HepG2 (cell line): Measurements from ENCODE around the gene MAMLD1. TPM values are rescaled to one million over a fixed set of nuclear protein-coding genes. Genes with fewer than 3 reads are reported as not detected.

Source experiments
- CREB1 ChIP-seq, 2 experiments: fragments of 450-650 bp in 1 of 2; IDR thresholded peaks; 2 replicates each; pipeline ENCODE4 v1.6.1; 2016 to 2017; ENCODE audit warnings: control low read depth in 1 of 2, mild to moderate bottlenecking in 1 of 2, missing compliant biosample characterization in 1 of 2, missing genetic modification characterization in 1 of 2
- DR1 ChIP-seq: sonication (generic); formaldehyde crosslinking; IDR thresholded peaks from 2 replicates; pipeline ENCODE4 v1.8.0; 2021; ENCODE audit warnings: mild to moderate bottlenecking, missing genetic modification reagents, inconsistent platforms
- MTA1 ChIP-seq: sonication (generic); formaldehyde crosslinking; IDR thresholded peaks from 2 replicates; pipeline ENCODE4 v1.4.0; 2020; ENCODE audit warnings: missing genetic modification reagents, mild to moderate bottlenecking, borderline replicate concordance
- NFE2 ChIP-seq: sonication (generic); formaldehyde crosslinking; IDR thresholded peaks from 2 replicates; pipeline ENCODE4 v1.4.0; 2020; ENCODE audit warnings: missing genetic modification reagents
- RARA ChIP-seq: IDR thresholded peaks from 2 replicates; pipeline ENCODE4 v1.6.1; 2016; ENCODE audit warnings: missing genetic modification reagents, missing compliant biosample characterization
- SNRNP70 ChIP-seq: fragments of 200-400 bp; formaldehyde crosslinking; IDR thresholded peaks from 2 replicates; pipeline ENCODE4 v1.6.1; 2017; ENCODE audit warnings: mild to moderate bottlenecking, low read depth, low read length, moderate library complexity
- SOX13 ChIP-seq, 3 experiments: fragments of 450-650 bp in 1 of 3; sonication (generic) in 1 of 3; formaldehyde crosslinking in 1 of 3; IDR thresholded peaks in 2 of 3; conservative IDR thresholded peaks in 1 of 3; 2 replicates each; pipeline versions ENCODE4 v1.5.0 to v1.6.1; 2016 to 2020; ENCODE audit warnings: antibody characterized with exemption in 1 of 3, mild to moderate bottlenecking in 1 of 3, missing compliant biosample characterization in 1 of 3, missing genetic modification reagents in 1 of 3, moderate library complexity in 1 of 3
- SOX6 ChIP-seq, 2 experiments: fragments of 450-650 bp in 1 of 2; sonication (generic) in 1 of 2; formaldehyde crosslinking in 1 of 2; IDR thresholded peaks; 2 replicates each; pipeline versions ENCODE4 v1.4.0 to v1.6.1; 2017 to 2020; ENCODE audit warnings: antibody characterized with exemption in 1 of 2, mild to moderate bottlenecking in 1 of 2, missing genetic modification reagents in 1 of 2
- SRF ChIP-seq: IDR thresholded peaks from 2 replicates; pipeline ENCODE4 v1.6.1; 2011; ENCODE audit warnings: mild to moderate bottlenecking, low read depth, low read length, moderate library complexity
- ZFYVE20 ChIP-seq: sonication (generic); formaldehyde crosslinking; IDR thresholded peaks from 2 replicates; pipeline ENCODE4 v1.8.0; 2023; ENCODE audit warnings: low read depth, mild to moderate bottlenecking, moderate library complexity, missing genetic modification reagents, borderline replicate concordance
- ZNF460 ChIP-seq: sonication (generic); formaldehyde crosslinking; IDR thresholded peaks from 2 replicates; pipeline ENCODE4 v1.5.1; 2020; ENCODE audit warnings: missing genetic modification reagents, mild to moderate bottlenecking, borderline replicate concordance
- ZNF720 ChIP-seq: sonication (generic); formaldehyde crosslinking; IDR thresholded peaks from 2 replicates; pipeline ENCODE4 v1.4.0; 2020; ENCODE audit warnings: missing genetic modification reagents
- polyA plus RNA-seq, 8 experiments: library from polyadenylated mRNA; depleted of rRNA in 3 of 8; stranded (reverse) in 7 of 8; unstranded in 1 of 8; fragments of >200 nt; fragmentation: Illumina TruSeq in 4 of 8; extraction: Trizol in 4 of 8; gene quantifications; 2 replicates each; pipeline versions ENCODE4 v1.2.1 to v1.2.3, GENCODE V29; 2011 to 2016; ENCODE audit warnings: low read depth in 4 of 8, missing spikeins in 1 of 8, mixed read lengths in 1 of 8; ENCODE audit not compliant: insufficient read depth in 1 of 8
- total RNA-seq, 5 experiments: library from RNA; depleted of rRNA; stranded (reverse); fragments of >200 nt; fragmentation: Illumina TruSeq; extraction: Trizol; gene quantifications; 2 replicates each; pipeline ENCODE4 v1.2.3, GENCODE V29; 2016; ENCODE audit warnings: low read depth in 1 of 5
- TF ChIP-seq, protein P1 (sequence below): sonication (generic); formaldehyde crosslinking; IDR thresholded peaks from 2 replicates; pipeline ENCODE4 v1.5.1; 2020; ENCODE audit warnings: missing genetic modification reagents, mild to moderate bottlenecking, borderline replicate concordance
- TF ChIP-seq, protein P2 (sequence below), 2 experiments: IDR thresholded peaks; 2 replicates each; pipeline ENCODE4 v1.6.1; 2011 to 2012; ENCODE audit warnings: low read length in 2 of 2, borderline replicate concordance in 1 of 2, low read depth in 1 of 2, mild to moderate bottlenecking in 1 of 2, moderate library complexity in 1 of 2
- TF ChIP-seq, protein P3 (sequence below): sonication (generic); formaldehyde crosslinking; IDR thresholded peaks from 2 replicates; pipeline ENCODE4 v1.8.1; 2022; ENCODE audit warnings: low read depth, mild to moderate bottlenecking, missing genetic modification reagents
- TF ChIP-seq, protein P4 (sequence below): sonication (generic); formaldehyde crosslinking; conservative IDR thresholded peaks from 2 replicates; pipeline ENCODE4 v1.4.0; 2020; ENCODE audit warnings: missing genetic modification reagents
- TF ChIP-seq, protein P5 (sequence below): sonication (generic); formaldehyde crosslinking; IDR thresholded peaks from 2 replicates; pipeline ENCODE4 v1.4.0; 2020; ENCODE audit warnings: mild to moderate bottlenecking, missing genetic modification reagents

The MAMLD1 gene
- total and polyA plus RNA-seq, 2 of the 13 experiments (the other 11 are each of a cell fraction or from before 2014, with no cell fraction given), result not detected

DNA sequence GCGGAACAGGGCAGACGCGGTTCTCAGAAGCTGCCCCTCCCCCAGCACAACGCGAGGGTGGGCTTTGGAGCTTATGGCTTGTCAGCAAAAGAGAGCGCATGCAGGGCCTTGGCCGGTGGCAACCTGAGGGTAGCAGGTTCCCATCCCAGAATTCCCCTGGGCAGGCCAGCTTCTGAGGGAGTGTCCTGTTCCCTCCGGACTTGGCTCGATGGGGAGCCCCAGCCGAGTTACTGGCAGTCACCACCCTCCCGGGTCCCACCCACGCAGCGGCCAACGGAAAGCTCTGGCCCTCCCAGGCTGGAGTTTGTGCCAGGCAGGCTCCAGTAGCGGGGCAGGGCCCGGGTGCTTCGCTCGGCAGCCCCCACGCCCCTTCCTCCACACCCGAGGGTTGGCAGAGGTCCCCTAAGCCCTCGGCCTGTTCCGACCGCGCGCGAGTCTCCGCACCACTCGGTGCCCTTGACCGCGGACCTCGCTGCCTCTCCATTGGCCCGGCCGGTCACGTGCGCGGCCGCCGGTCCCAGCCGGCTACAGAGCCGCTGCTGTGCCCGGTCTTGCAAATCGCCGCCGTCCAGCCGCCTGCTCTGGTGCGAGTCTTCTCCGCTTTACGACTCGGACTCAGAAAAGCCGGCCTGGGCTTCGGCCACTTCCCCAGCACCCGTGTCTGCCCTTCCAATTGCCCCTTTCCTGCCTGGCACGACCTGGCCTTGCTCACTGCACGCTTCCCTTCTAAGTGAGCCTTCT, 184.4 kb downstream of the MAMLD1 start (continued):
- TF ChIP-seq, protein P1, sequence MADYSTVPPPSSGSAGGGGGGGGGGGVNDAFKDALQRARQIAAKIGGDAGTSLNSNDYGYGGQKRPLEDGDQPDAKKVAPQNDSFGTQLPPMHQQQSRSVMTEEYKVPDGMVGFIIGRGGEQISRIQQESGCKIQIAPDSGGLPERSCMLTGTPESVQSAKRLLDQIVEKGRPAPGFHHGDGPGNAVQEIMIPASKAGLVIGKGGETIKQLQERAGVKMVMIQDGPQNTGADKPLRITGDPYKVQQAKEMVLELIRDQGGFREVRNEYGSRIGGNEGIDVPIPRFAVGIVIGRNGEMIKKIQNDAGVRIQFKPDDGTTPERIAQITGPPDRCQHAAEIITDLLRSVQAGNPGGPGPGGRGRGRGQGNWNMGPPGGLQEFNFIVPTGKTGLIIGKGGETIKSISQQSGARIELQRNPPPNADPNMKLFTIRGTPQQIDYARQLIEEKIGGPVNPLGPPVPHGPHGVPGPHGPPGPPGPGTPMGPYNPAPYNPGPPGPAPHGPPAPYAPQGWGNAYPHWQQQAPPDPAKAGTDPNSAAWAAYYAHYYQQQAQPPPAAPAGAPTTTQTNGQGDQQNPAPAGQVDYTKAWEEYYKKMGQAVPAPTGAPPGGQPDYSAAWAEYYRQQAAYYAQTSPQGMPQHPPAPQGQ, result no peak
- TF ChIP-seq, protein P2, sequence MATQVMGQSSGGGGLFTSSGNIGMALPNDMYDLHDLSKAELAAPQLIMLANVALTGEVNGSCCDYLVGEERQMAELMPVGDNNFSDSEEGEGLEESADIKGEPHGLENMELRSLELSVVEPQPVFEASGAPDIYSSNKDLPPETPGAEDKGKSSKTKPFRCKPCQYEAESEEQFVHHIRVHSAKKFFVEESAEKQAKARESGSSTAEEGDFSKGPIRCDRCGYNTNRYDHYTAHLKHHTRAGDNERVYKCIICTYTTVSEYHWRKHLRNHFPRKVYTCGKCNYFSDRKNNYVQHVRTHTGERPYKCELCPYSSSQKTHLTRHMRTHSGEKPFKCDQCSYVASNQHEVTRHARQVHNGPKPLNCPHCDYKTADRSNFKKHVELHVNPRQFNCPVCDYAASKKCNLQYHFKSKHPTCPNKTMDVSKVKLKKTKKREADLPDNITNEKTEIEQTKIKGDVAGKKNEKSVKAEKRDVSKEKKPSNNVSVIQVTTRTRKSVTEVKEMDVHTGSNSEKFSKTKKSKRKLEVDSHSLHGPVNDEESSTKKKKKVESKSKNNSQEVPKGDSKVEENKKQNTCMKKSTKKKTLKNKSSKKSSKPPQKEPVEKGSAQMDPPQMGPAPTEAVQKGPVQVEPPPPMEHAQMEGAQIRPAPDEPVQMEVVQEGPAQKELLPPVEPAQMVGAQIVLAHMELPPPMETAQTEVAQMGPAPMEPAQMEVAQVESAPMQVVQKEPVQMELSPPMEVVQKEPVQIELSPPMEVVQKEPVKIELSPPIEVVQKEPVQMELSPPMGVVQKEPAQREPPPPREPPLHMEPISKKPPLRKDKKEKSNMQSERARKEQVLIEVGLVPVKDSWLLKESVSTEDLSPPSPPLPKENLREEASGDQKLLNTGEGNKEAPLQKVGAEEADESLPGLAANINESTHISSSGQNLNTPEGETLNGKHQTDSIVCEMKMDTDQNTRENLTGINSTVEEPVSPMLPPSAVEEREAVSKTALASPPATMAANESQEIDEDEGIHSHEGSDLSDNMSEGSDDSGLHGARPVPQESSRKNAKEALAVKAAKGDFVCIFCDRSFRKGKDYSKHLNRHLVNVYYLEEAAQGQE (IDR thresholded peaks at IDR 0.05; ENCODE audit: borderline replicate concordance in 1 of 2, low read depth in 1 of 2, low read length in 2 of 2), result no peak
- TF ChIP-seq, protein P3, sequence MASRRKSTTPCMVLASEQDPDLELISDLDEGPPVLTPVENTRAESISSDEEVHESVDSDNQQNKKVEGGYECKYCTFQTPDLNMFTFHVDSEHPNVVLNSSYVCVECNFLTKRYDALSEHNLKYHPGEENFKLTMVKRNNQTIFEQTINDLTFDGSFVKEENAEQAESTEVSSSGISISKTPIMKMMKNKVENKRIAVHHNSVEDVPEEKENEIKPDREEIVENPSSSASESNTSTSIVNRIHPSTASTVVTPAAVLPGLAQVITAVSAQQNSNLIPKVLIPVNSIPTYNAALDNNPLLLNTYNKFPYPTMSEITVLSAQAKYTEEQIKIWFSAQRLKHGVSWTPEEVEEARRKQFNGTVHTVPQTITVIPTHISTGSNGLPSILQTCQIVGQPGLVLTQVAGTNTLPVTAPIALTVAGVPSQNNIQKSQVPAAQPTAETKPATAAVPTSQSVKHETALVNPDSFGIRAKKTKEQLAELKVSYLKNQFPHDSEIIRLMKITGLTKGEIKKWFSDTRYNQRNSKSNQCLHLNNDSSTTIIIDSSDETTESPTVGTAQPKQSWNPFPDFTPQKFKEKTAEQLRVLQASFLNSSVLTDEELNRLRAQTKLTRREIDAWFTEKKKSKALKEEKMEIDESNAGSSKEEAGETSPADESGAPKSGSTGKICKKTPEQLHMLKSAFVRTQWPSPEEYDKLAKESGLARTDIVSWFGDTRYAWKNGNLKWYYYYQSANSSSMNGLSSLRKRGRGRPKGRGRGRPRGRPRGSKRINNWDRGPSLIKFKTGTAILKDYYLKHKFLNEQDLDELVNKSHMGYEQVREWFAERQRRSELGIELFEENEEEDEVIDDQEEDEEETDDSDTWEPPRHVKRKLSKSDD (CRISPR knock-in tag), result no peak
- TF ChIP-seq SRF (no peak), SNRNP70 (no peak), ZNF460 (CRISPR knock-in tag) (no peak), ZNF720 (no peak), MTA1 (CRISPR knock-in tag) (peak; percentile 59; the same call in 1 of the 2 replicates), DR1 (CRISPR knock-in tag) (no peak), ZFYVE20 (no peak), SOX6 (IDR thresholded peaks at IDR 0.05) (no peak), SOX6 (CRISPR knock-in tag; IDR thresholded peaks at IDR 0.05) (peak; percentile 23; the same call in 1 of the 2 replicates), SOX13 (IDR thresholded peaks at IDR 0.05) (no peak), SOX13 (CRISPR knock-in tag; conservative IDR thresholded peaks at IDR 0.05 in 1 of 2, IDR thresholded peaks at IDR 0.05 in 1 of 2) (0 out of 4 replicates have a peak, but pooled peaks of 1 of the 2 experiments have one; percentile 7), RARA (0 out of 2 replicates have a peak, but pooled peaks have one; percentile 20), NFE2 (CRISPR knock-in tag) (no peak), CREB1 (IDR thresholded peaks at IDR 0.05) (no peak), CREB1 (CRISPR knock-in tag; IDR thresholded peaks at IDR 0.05) (no peak)
- TF ChIP-seq, protein P4, sequence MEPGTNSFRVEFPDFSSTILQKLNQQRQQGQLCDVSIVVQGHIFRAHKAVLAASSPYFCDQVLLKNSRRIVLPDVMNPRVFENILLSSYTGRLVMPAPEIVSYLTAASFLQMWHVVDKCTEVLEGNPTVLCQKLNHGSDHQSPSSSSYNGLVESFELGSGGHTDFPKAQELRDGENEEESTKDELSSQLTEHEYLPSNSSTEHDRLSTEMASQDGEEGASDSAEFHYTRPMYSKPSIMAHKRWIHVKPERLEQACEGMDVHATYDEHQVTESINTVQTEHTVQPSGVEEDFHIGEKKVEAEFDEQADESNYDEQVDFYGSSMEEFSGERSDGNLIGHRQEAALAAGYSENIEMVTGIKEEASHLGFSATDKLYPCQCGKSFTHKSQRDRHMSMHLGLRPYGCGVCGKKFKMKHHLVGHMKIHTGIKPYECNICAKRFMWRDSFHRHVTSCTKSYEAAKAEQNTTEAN (CRISPR knock-in tag), result no peak
- TF ChIP-seq, protein P5, sequence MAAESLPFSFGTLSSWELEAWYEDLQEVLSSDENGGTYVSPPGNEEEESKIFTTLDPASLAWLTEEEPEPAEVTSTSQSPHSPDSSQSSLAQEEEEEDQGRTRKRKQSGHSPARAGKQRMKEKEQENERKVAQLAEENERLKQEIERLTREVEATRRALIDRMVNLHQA (CRISPR knock-in tag), result no peak
